Uterus (tissue), 4 donors: ENCODE results near the gene PDYN. TPM values are rescaled to one million over a fixed set of nuclear protein-coding genes. Genes with fewer than 3 reads are reported as not detected.

ENCODE experiments used
- DNase-seq, 2 donors: peaks; one replicate each; pipeline ENCODE4 v3.0.0-alpha.2; 2019 to 2020
- H3K27ac ChIP-seq, 2 donors: fragments of 200-600 bp; sonication (generic); 1 replicate in 1 of 2; 2 replicates in 1 of 2; pipeline ENCODE4 v1.5.1; 2016 to 2018
- H3K27me3 ChIP-seq, 2 donors: fragments of 200-600 bp; sonication (generic); one replicate each; pipeline ENCODE4 v1.5.1; 2018 to 2019; ENCODE audit warnings: control low read depth in 1 of 2
- H3K36me3 ChIP-seq, 2 donors: fragments of 200-600 bp; sonication (generic); one replicate each; pipeline ENCODE4 v1.5.1; 2019; ENCODE audit warnings: control low read depth in 1 of 2
- H3K4me1 ChIP-seq, 2 donors: fragments of 200-600 bp; sonication (generic); one replicate each; pipeline ENCODE4 v1.5.1; 2018 to 2019; ENCODE audit warnings: control low read depth in 1 of 2
- H3K4me3 ChIP-seq, 2 donors: fragments of 200-600 bp; sonication (generic); 1 replicate in 1 of 2; 2 replicates in 1 of 2; pipeline ENCODE4 v1.5.1; 2018 to 2019; ENCODE audit warnings: mild to moderate bottlenecking in 1 of 2
- H3K9me3 ChIP-seq, 2 donors: fragments of 200-600 bp; sonication (generic); one replicate each; pipeline ENCODE4 v1.5.1; 2019; ENCODE audit warnings: control low read depth in 1 of 2
- CTCF ChIP-seq, 4 experiments: fragments of 200-600 bp in 2 of 4; fragments of 450-650 bp in 2 of 4; sonication (generic) in 2 of 4; IDR thresholded peaks; one replicate each; pipeline ENCODE4 v1.5.1; 2016 to 2019; ENCODE audit warnings: antibody characterized with exemption in 4 of 4, mild to moderate bottlenecking in 2 of 4, moderate library complexity in 1 of 4
- POLR2A ChIP-seq, 2 donors: fragments of 450-650 bp; IDR thresholded peaks; one replicate each; pipeline ENCODE4 v1.6.1; 2016; ENCODE audit warnings: antibody characterized with exemption in 2 of 2, mild to moderate bottlenecking in 1 of 2, moderate library complexity in 1 of 2
- intact Hi-C: fragments of 100-400 bp; cut with DNase I; formaldehyde crosslinking; loops from one replicate; pipeline ENCODE4 v1.15.1; 2023; ENCODE audit warnings: low total_unique reads
- total RNA-seq, 4 donors: library from RNA; depleted of rRNA in 3 of 4; stranded (reverse); fragments of >200 nt in 3 of 4; gene quantifications; one replicate each; pipeline versions ENCODE4 v1.1.0 to v1.2.4, GENCODE V29; 2014 to 2023
- donor health status: DM: yes; HTN: yes; CAD: no.

Gene PDYN
- total RNA-seq, 4 donors from 2014 or later = not detected

DNA sequence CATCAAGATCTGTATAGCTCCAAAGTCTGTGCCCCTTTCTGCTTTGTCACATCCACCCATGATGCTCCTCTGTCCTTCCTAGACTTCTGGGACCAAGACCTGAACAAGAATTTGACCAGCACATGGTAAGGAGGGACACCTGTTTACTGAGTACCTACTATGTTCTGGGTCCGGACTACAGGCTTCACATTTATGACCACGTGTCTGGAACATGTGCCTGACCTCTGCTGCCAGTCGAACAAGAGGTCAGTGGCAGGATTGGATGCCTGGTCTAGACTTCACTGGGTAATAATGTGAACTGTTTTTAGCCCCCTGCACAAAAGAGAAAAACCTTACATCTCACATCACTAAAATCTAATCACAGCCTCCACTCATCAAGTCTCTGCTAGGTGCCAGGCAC is 7.3 kb upstream of the PDYN start:
- intact Hi-C loops = no loop called here
- Histone ChIP-seq H3K27ac (no peak overlapping the region), H3K4me1 (no peaks in the 10 kb centered on the region), H3K9me3 (no peaks in the 10 kb centered on the region), H3K4me3 (no peak overlapping the region), H3K36me3 (no peaks in the 10 kb centered on the region), H3K27me3 (no peaks in the 10 kb centered on the region)
- no peak for TF ChIP-seq CTCF (IDR thresholded peaks at IDR 0.05)
- TF ChIP-seq POLR2A (IDR thresholded peaks at IDR 0.05) = no peak
- DNase-seq = no peak

GRCh38 chr20:2000285-2000684 is 6.4 kb upstream of the PDYN start:
- no peak for TF ChIP-seq POLR2A (IDR thresholded peaks at IDR 0.05)
- TF ChIP-seq CTCF (IDR thresholded peaks at IDR 0.05) = no peak
- Histone ChIP-seq H3K27ac (no peak overlapping the region), H3K36me3 (no peaks in the 10 kb centered on the region), H3K4me3 (no peak overlapping the region), H3K4me1 (no peaks in the 10 kb centered on the region), H3K27me3 (no peaks in the 10 kb centered on the region), H3K9me3 (no peaks in the 10 kb centered on the region)
- DNase-seq = no peak
- intact Hi-C loops = no loop called here

GRCh38 chr20:1998715-1999114 is 4.9 kb upstream of the PDYN start:
- Histone ChIP-seq H3K27ac (no peak overlapping the region), H3K27me3 (no peaks in the 10 kb centered on the region), H3K9me3 (no peaks in the 10 kb centered on the region), H3K4me1 (no peaks in the 10 kb centered on the region), H3K4me3 (no peak overlapping the region), H3K36me3 (no peaks in the 10 kb centered on the region)
- intact Hi-C loops = no loop called here
- TF ChIP-seq POLR2A (IDR thresholded peaks at IDR 0.05) (no peak), CTCF (IDR thresholded peaks at IDR 0.05) (no peak)
- no peak for DNase-seq

DNA sequence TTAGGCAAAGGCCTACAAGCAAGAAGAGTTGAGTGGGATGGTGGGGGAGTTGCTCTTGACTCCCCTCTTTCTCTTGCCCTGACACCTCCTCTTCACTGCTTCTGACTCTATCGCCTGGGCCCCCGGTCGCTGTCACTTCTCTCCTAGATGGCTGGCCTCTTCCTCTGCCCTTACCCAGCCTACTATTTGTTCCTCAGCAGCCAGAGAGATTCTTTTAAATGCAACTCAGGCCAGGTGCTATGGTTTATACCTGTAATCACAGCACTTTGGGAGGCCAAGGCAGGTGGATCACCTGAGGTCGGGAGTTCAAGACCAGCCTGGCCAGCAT is 4.3 kb upstream of the PDYN start:
- intact Hi-C loops = no loop called here
- Histone ChIP-seq H3K27me3 (no peaks in the 10 kb centered on the region), H3K4me1 (no peaks in the 10 kb centered on the region), H3K36me3 (no peaks in the 10 kb centered on the region), H3K4me3 (no peak overlapping the region), H3K27ac (no peak overlapping the region), H3K9me3 (no peaks in the 10 kb centered on the region)
- TF ChIP-seq POLR2A (IDR thresholded peaks at IDR 0.05) = no peak
- TF ChIP-seq CTCF (IDR thresholded peaks at IDR 0.05) = no peak
- no peak for DNase-seq

DNA sequence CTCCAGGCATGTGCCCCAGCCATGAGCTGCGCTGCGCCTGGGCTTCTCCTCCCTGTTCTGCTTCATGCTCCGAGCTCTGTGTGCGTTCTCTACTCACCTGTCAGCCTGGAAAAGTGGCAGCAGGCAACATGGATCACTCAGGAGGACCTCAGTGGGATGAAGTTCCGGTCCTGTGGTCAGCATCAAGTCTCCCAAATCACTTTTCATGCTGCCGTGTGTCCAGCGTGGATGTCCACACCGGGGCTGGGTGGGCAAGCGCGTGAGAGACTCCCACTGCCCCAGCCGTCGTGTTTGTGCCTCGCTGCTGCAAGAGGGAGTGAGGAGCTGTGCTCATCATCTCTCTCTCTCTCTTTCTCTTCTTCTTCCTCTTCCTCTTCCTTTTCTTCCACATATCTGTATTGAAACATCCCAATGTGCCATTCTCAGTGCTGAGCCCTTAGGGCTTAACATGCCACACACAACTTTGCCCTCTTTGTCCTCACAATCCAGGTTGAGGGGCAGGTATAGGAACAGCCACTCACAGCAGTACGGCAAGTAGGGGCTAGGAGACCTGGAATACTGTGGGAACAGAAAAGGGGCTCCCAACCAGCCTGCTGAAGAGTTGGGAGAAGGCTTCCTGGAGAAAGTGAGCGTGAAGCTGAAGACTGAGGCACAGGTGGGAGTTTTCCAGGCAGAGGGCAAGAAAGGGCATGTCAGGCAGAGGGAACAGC is 3.8 kb upstream of the PDYN start:
- Histone ChIP-seq H3K4me3 (no peak overlapping the region), H3K27me3 (no peaks in the 10 kb centered on the region), H3K9me3 (no peaks in the 10 kb centered on the region), H3K4me1 (no peaks in the 10 kb centered on the region), H3K36me3 (no peaks in the 10 kb centered on the region), H3K27ac (no peak overlapping the region)
- intact Hi-C loops = no loop called here
- no peak for DNase-seq
- TF ChIP-seq POLR2A (IDR thresholded peaks at IDR 0.05) (no peak), CTCF (IDR thresholded peaks at IDR 0.05) (no peak)
